Neuronal stem cell (in vitro differentiated cells): ENCODE results near the gene PLCH1.

Experiments used
- DNase-seq: peaks from one replicate; pipeline ENCODE4 v3.0.0-alpha.2; 2013; ENCODE audit warnings: low spot score
- H2AFZ ChIP-seq: one replicate; pipeline ENCODE4 v1.6.1; 2013; ENCODE audit warnings: mild to moderate bottlenecking, low read length, inconsistent platforms
- H2AK5ac ChIP-seq: 2 replicates; pipeline ENCODE4 v1.6.1; 2013; ENCODE audit warnings: low read depth, mild to moderate bottlenecking, inconsistent platforms, low read length, moderate library complexity, mixed read lengths
- H2BK120ac ChIP-seq: 2 replicates; pipeline ENCODE4 v1.6.1; 2013; ENCODE audit warnings: low read depth, mild to moderate bottlenecking, inconsistent platforms, low read length, moderate library complexity, mixed read lengths
- H2BK12ac ChIP-seq: one replicate; pipeline ENCODE4 v1.6.1; 2013; ENCODE audit warnings: low read length, inconsistent platforms
- H2BK15ac ChIP-seq: 2 replicates; pipeline ENCODE4 v1.6.1; 2013; ENCODE audit warnings: mild to moderate bottlenecking, low read length, inconsistent platforms, mixed read lengths
- H2BK5ac ChIP-seq: one replicate; pipeline ENCODE4 v1.6.1; 2013; ENCODE audit warnings: inconsistent platforms, mild to moderate bottlenecking, low read length, moderate library complexity
- H3K14ac ChIP-seq: one replicate; pipeline ENCODE4 v1.6.1; 2013; ENCODE audit warnings: low read length, inconsistent platforms
- H3K18ac ChIP-seq: 2 replicates; pipeline ENCODE4 v1.6.1; 2013; ENCODE audit warnings: low read length, inconsistent platforms
- H3K23ac ChIP-seq: 2 replicates; pipeline ENCODE4 v1.6.1; 2013; ENCODE audit warnings: low read depth, mild to moderate bottlenecking, mixed read lengths, low read length, inconsistent platforms; ENCODE audit not compliant: poor library complexity
- H3K27ac ChIP-seq: replicated peaks from 3 replicates; pipeline ENCODE4 v1.5.1; 2013; ENCODE audit warnings: low read length, inconsistent platforms
- H3K27me3 ChIP-seq, 3 experiments: 2 replicates each; pipeline ENCODE4 v1.6.1; 2013; ENCODE audit warnings: low read length in 3 of 3, mild to moderate bottlenecking in 2 of 3, inconsistent platforms in 1 of 3, low read depth in 1 of 3, mixed read lengths in 1 of 3, moderate library complexity in 1 of 3; ENCODE audit not compliant: control insufficient read depth in 3 of 3, insufficient read depth in 3 of 3
- H3K36me3 ChIP-seq, 2 donors: replicated peaks in 1 of 2; 2 replicates each; pipeline ENCODE4 v1.6.1; 2013; ENCODE audit warnings: low read length in 2 of 2; ENCODE audit not compliant: control insufficient read depth in 2 of 2, insufficient read depth in 2 of 2
- H3K4ac ChIP-seq: 2 replicates; pipeline ENCODE4 v1.6.1; 2013; ENCODE audit warnings: inconsistent platforms, mild to moderate bottlenecking, low read length, moderate library complexity
- H3K4me1 ChIP-seq, 2 donors: 1 replicate in 1 of 2; 2 replicates in 1 of 2; pipeline ENCODE4 v1.6.1; 2013; ENCODE audit warnings: low read length in 2 of 2, low read depth in 1 of 2; ENCODE audit not compliant: control insufficient read depth in 2 of 2, insufficient read depth in 1 of 2
- H3K4me2 ChIP-seq: one replicate; pipeline ENCODE4 v1.6.1; 2013; ENCODE audit warnings: mild to moderate bottlenecking, low read length, inconsistent platforms; ENCODE audit not compliant: insufficient read depth, poor library complexity, severe bottlenecking
- H3K4me3 ChIP-seq, 2 donors: 2 replicates each; pipeline ENCODE4 v1.5.1; 2013; ENCODE audit warnings: low read length in 2 of 2, mild to moderate bottlenecking in 2 of 2, inconsistent platforms in 1 of 2, moderate library complexity in 1 of 2
- H3K79me1 ChIP-seq: one replicate; pipeline ENCODE4 v1.6.1; 2013; ENCODE audit warnings: low read depth, mild to moderate bottlenecking, inconsistent platforms, low read length, moderate library complexity
- H3K9ac ChIP-seq: one replicate; pipeline ENCODE4 v1.6.1; 2013; ENCODE audit warnings: mild to moderate bottlenecking, low read depth, low read length, inconsistent platforms; ENCODE audit not compliant: poor library complexity
- H3K9me3 ChIP-seq, 2 donors: replicated peaks in 1 of 2; 2 replicates each; pipeline versions ENCODE3 to v1.6.1; 2013; ENCODE audit warnings: low read length in 2 of 2, mild to moderate bottlenecking in 2 of 2, inconsistent platforms in 1 of 2, low read depth in 1 of 2, mixed read lengths in 1 of 2, moderate library complexity in 1 of 2; ENCODE audit not compliant: control insufficient read depth in 2 of 2, insufficient read depth in 1 of 2
- H4K8ac ChIP-seq: one replicate; pipeline ENCODE4 v1.6.1; 2013; ENCODE audit warnings: low read depth, mild to moderate bottlenecking, inconsistent platforms, low read length, moderate library complexity
- H4K91ac ChIP-seq: one replicate; pipeline ENCODE4 v1.6.1; 2013; ENCODE audit warnings: low read length, low read depth, mild to moderate bottlenecking, inconsistent platforms; ENCODE audit not compliant: poor library complexity
- WGBS, 2 donors: extraction: QIAGEN DNeasy Blood & Tissue Kit; methylation state at CpG; one replicate each; pipeline ENCODE4 v1.1.7; 2013; ENCODE audit warnings: missing lambda C conversion rate in 2 of 2, mixed read lengths in 1 of 2; ENCODE audit not compliant: insufficient read length in 2 of 2, insufficient replicate concordance in 1 of 2; ENCODE audit errors: extremely low coverage in 2 of 2; 5-methylcytosine and 5-hydroxymethylcytosine counted together

Gene PLCH1

GRCh38 chr3:155747946-155748290 is 3.0 kb upstream of the PLCH1 start:
- DNase-seq = no peak
- Histone ChIP-seq H3K79me1 (peaks cover 1% of the 10 kb centered on the region), H4K91ac (no peak overlapping the region), H3K9me3 (no peaks in the 10 kb centered on the region), H3K27me3 (no peaks in the 10 kb centered on the region), H3K27ac (no peak overlapping the region), H2AFZ (peak overlapping the region; percentile 57), H2BK12ac (no peak overlapping the region), H3K18ac (no peak overlapping the region), H2AK5ac (no peak overlapping the region), H2BK5ac (no peak overlapping the region), H3K4me1 (peaks cover 16 to 44% of the 10 kb centered on the region in 2 donors), H4K8ac (no peak overlapping the region), H3K9ac (no peak overlapping the region), H3K23ac (no peak overlapping the region), H3K4me3 (no peak overlapping the region), H3K4ac (no peak overlapping the region), H3K36me3 (no peaks in the 10 kb centered on the region), H3K14ac (no peak overlapping the region), H3K4me2 (peak overlapping the region; percentile 36), H2BK15ac (no peak overlapping the region), H2BK120ac (no peak overlapping the region)
- no CpG with 5 or more reads among the region's 3 CpGs for WGBS, 2 donors

DNA sequence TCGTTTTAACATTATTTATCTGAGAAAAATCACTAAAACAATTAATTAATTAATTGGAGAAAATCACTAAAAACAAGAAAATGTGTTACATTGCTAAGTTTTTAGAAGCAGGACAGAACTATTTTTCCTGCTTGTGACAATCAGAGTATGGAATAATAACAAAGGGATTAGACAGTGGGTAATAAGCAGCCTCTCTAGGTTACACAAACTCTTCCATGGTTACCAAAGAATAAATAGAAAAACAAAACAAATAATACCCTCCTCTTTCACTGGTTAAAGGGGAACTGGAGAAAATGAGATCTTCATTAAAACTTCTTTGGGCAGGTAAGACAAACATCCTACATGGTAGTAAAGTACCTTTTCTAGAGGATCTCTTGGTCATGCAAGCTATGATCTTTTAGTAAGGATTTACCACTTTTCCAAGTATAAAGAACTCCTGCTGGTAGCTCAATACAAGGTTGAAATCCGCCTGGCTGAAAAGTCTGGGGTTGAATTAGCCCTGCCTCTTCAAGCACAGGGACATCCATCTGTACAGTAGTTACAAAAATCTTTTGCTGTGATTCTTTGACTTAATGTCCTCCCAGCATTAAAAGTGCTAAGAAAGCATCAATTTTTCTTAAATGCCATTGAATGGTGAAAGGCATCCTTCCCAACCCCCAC is 2.5 kb upstream of the PLCH1 start:
- H4K91ac ChIP-seq = no peak overlapping the region
- H3K23ac ChIP-seq = no peak overlapping the region
- no peak overlapping the region for H2BK5ac ChIP-seq
- H2BK12ac ChIP-seq = no peak overlapping the region
- H3K4me2 ChIP-seq = peak overlapping the region; percentile 36
- peaks cover 1% of the 10 kb centered on the region for H3K79me1 ChIP-seq
- peaks cover 17 to 44% of the 10 kb centered on the region in 2 donors for H3K4me1 ChIP-seq
- H3K36me3 ChIP-seq = no peaks in the 10 kb centered on the region
- H3K18ac ChIP-seq = no peak overlapping the region
- peak overlapping the region; percentile 57 for H2AFZ ChIP-seq
- no peaks in the 10 kb centered on the region for H3K9me3 ChIP-seq
- WGBS, 2 donors = no CpG with 5 or more reads among the region's 2 CpGs
- no peak overlapping the region for H4K8ac ChIP-seq
- no peak overlapping the region for H3K9ac ChIP-seq
- no peak overlapping the region for H2BK15ac ChIP-seq
- H3K27me3 ChIP-seq = no peaks in the 10 kb centered on the region
- no peak overlapping the region for H2BK120ac ChIP-seq
- H3K4me3 ChIP-seq = peak overlapping the region in 1 of 2 donors; percentile 25
- DNase-seq = no peak
- no peak overlapping the region for H3K4ac ChIP-seq
- no peak overlapping the region for H2AK5ac ChIP-seq
- no peak overlapping the region for H3K27ac ChIP-seq
- H3K14ac ChIP-seq = no peak overlapping the region

DNA sequence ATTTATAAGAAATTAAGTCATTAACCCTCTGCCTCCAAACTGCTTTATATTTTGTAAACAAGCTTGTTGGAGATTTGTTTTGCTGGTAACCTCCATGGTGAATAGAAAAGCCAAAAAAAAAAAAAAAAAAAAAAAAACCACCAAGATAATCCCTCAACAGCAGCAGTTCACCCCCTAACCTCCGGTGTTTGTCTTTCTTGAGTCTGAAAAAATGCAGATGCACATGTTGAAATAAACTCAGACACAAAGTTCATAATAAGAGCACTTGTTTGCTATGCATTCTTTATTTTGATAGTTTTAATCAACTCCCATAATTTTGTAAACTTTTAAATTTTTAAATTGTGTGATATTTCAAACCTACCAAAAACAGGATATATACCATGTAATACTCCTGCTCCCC is 1.8 kb upstream of the PLCH1 start:
- H3K4me1 ChIP-seq = peaks cover 19 to 46% of the 10 kb centered on the region in 2 donors
- peaks cover 3% of the 10 kb centered on the region for H3K79me1 ChIP-seq
- WGBS, 2 donors = no CpG with 5 or more reads among the region's 1 CpG
- peak overlapping the region; percentile 2 for H3K4me2 ChIP-seq
- no peak overlapping the region for H2BK5ac ChIP-seq
- H3K27ac ChIP-seq = peak overlapping the region; percentile 96
- H3K4me3 ChIP-seq = peak overlapping the region in 1 of 2 donors; percentile 25
- H3K9me3 ChIP-seq = no peaks in the 10 kb centered on the region
- no peak overlapping the region for H4K8ac ChIP-seq
- no peak overlapping the region for H2AK5ac ChIP-seq
- H3K36me3 ChIP-seq = no peaks in the 10 kb centered on the region
- no peaks in the 10 kb centered on the region for H3K27me3 ChIP-seq
- DNase-seq = no peak
- H2BK12ac ChIP-seq = no peak overlapping the region
- H3K18ac ChIP-seq = no peak overlapping the region
- no peak overlapping the region for H3K14ac ChIP-seq
- H3K23ac ChIP-seq = no peak overlapping the region
- no peak overlapping the region for H2BK15ac ChIP-seq
- no peak overlapping the region for H2BK120ac ChIP-seq
- no peak overlapping the region for H4K91ac ChIP-seq
- H2AFZ ChIP-seq = no peak overlapping the region
- no peak overlapping the region for H3K4ac ChIP-seq
- no peak overlapping the region for H3K9ac ChIP-seq

- DNase-seq = peak; percentile 81
- Histone ChIP-seq H3K4me2 (peak overlapping the region; percentile 68), H3K27me3 (no peaks in the 10 kb centered on the region), H3K23ac (no peak overlapping the region), H3K27ac (peak overlapping the region; percentile 96), H3K4me3 (peak overlapping the region in 1 of 2 donors; percentile 94), H3K79me1 (peaks cover 3% of the 10 kb centered on the region), H3K18ac (peak overlapping the region; percentile 90), H3K9me3 (no peaks in the 10 kb centered on the region), H2AFZ (peak overlapping the region; percentile 83), H2BK15ac (no peak overlapping the region), H2BK5ac (peak overlapping the region; percentile 42), H3K4me1 (peaks cover 19 to 51% of the 10 kb centered on the region in 2 donors), H3K4ac (no peak overlapping the region), H3K9ac (no peak overlapping the region), H2BK120ac (no peak overlapping the region), H3K14ac (no peak overlapping the region), H2AK5ac (no peak overlapping the region), H2BK12ac (no peak overlapping the region), H4K91ac (no peak overlapping the region), H4K8ac (no peak overlapping the region), H3K36me3 (no peaks in the 10 kb centered on the region)
- WGBS, 2 donors = no CpG with 5 or more reads among the region's 19 CpGs
These were observed 1.1 kb upstream of the PLCH1 start for GRCh38 chr3:155745795-155746550.
